Sigmoid colon (tissue), 7 donors: ENCODE measurements around the gene CCDC69. TPM values are rescaled to one million over a fixed set of nuclear protein-coding genes. Genes with fewer than 3 reads are reported as not detected.
A peak's percentile ranks its signal among the peaks of the same experiment; 100 is the strongest.

ENCODE experiments used
- DNase-seq: peaks from one replicate; pipeline ENCODE4 v3.0.0-alpha.2; 2019
- H3K27ac ChIP-seq, 4 donors: fragments of 200-600 bp; sonication (generic); one replicate each; pipeline ENCODE4 v1.5.1; 2016 to 2019; ENCODE audit warnings: mild to moderate bottlenecking in 1 of 4
- H3K27me3 ChIP-seq, 3 donors: fragments of 200-600 bp; sonication (generic); one replicate each; pipeline ENCODE4 v1.5.1; 2019; ENCODE audit warnings: mild to moderate bottlenecking in 1 of 3
- H3K36me3 ChIP-seq, 4 donors: fragments of 200-600 bp; sonication (generic); one replicate each; pipeline ENCODE4 v1.5.1; 2016 to 2019
- H3K4me1 ChIP-seq, 4 donors: fragments of 200-600 bp; sonication (generic); one replicate each; pipeline ENCODE4 v1.5.1; 2017 to 2019
- H3K4me3 ChIP-seq, 4 donors: fragments of 200-600 bp; sonication (generic); one replicate each; pipeline ENCODE4 v1.5.1; 2017 to 2019; ENCODE audit warnings: mild to moderate bottlenecking in 2 of 4, moderate library complexity in 1 of 4
- H3K9me3 ChIP-seq, 4 donors: fragments of 200-600 bp in 3 of 4; sonication (generic) in 3 of 4; one replicate each; pipeline versions ENCODE4 v1.5.1 to v1.6.1; 2013 to 2019
- CTCF ChIP-seq, 4 experiments: fragments of 450-650 bp in 3 of 4; fragments of 200-600 bp in 1 of 4; IDR thresholded peaks; one replicate each; pipeline ENCODE4 v1.5.1; 2016 to 2019; ENCODE audit warnings: antibody characterized with exemption in 4 of 4, mild to moderate bottlenecking in 3 of 4, moderate library complexity in 2 of 4
- EP300 ChIP-seq, 4 donors: sonication (generic); formaldehyde crosslinking; IDR thresholded peaks; one replicate each; pipeline ENCODE4 v1.6.1; 2017; ENCODE audit warnings: antibody characterized with exemption in 4 of 4
- POLR2A ChIP-seq, 2 donors: fragments of 450-650 bp; IDR thresholded peaks; one replicate each; pipeline ENCODE4 v1.6.1; 2016; ENCODE audit warnings: antibody characterized with exemption in 2 of 2, mild to moderate bottlenecking in 2 of 2, moderate library complexity in 2 of 2
- POLR2AphosphoS5 ChIP-seq, 4 donors: sonication (generic); formaldehyde crosslinking; IDR thresholded peaks; one replicate each; pipeline ENCODE4 v1.6.1; 2017; ENCODE audit warnings: antibody characterized with exemption in 4 of 4
- WGBS, 2 donors: extraction: QIAGEN DNeasy Blood & Tissue Kit; methylation state at CpG; one replicate each; pipeline ENCODE4 v1.1.7; 2013; 5-methylcytosine and 5-hydroxymethylcytosine counted together
- intact Hi-C: fragments of 100-400 bp; cut with DNase I; formaldehyde crosslinking; loops from one replicate; pipeline ENCODE4 v1.15.1; 2023
- polyA plus RNA-seq, 3 donors: library from polyadenylated mRNA; stranded (reverse); fragments of 200-250 nt; gene quantifications; one replicate each; pipeline ENCODE4 v1.2.3, GENCODE V29; 2013
- total RNA-seq, 4 donors: library from RNA; depleted of rRNA; stranded (reverse); fragments of >200 nt; gene quantifications; one replicate each; pipeline ENCODE4 v1.1.0, GENCODE V29; 2016
- donor health status: healthy with polysubstance abuse.
- donor health status: Bipolar disorder and iron deficiency.
- donor health status: healthy.

Gene CCDC69
- total and polyA plus RNA-seq, 7 donors = 6.0 to 342 (median 199) TPM

GRCh38 chr5:151146061-151146460, 77.8 kb downstream of the CCDC69 start:
- Histone ChIP-seq H3K27ac (no peak overlapping the region), H3K9me3 (no peaks in the 10 kb centered on the region), H3K4me1 (peaks cover 4 to 99% (median 95%) of the 10 kb centered on the region in 4 donors), H3K27me3 (no peaks in the 10 kb centered on the region), H3K36me3 (peaks cover 0 to 31% (median 19%) of the 10 kb centered on the region in 4 donors), H3K4me3 (no peak overlapping the region)
- intact Hi-C loops = no loop called here
- DNase-seq = no peak
- TF ChIP-seq CTCF (IDR thresholded peaks at IDR 0.05) (no peak), POLR2A (IDR thresholded peaks at IDR 0.05) (no peak), POLR2AphosphoS5 (IDR thresholded peaks at IDR 0.05) (no peak)

GRCh38 chr5:151144922-151145321, 79.0 kb downstream of the CCDC69 start:
- no peak for DNase-seq
- peaks cover 0 to 98% (median 92%) of the 10 kb centered on the region in 4 donors for H3K4me1 ChIP-seq
- no peaks in the 10 kb centered on the region for H3K9me3 ChIP-seq
- WGBS, 2 donors = 77% methylated on average over 7 of the region's 7 CpGs
- H3K36me3 ChIP-seq = peaks cover 0 to 34% (median 23%) of the 10 kb centered on the region in 4 donors
- no peak overlapping the region for H3K4me3 ChIP-seq
- no peak overlapping the region for H3K27ac ChIP-seq
- no peak for TF ChIP-seq EP300 (IDR thresholded peaks at IDR 0.05)
- TF ChIP-seq CTCF (IDR thresholded peaks at IDR 0.05) = no peak
- no peak for TF ChIP-seq POLR2AphosphoS5 (IDR thresholded peaks at IDR 0.05)
- TF ChIP-seq POLR2A (IDR thresholded peaks at IDR 0.05) = no peak
- no peaks in the 10 kb centered on the region for H3K27me3 ChIP-seq
- intact Hi-C loops = no loop called here

GRCh38 chr5:151144275-151144674, 79.6 kb downstream of the CCDC69 start:
- Histone ChIP-seq H3K36me3 (peaks cover 5 to 40% (median 28%) of the 10 kb centered on the region in 4 donors), H3K27me3 (no peaks in the 10 kb centered on the region), H3K4me3 (no peak overlapping the region), H3K4me1 (peaks cover 0 to 92% (median 85%) of the 10 kb centered on the region in 4 donors), H3K27ac (no peak overlapping the region), H3K9me3 (no peaks in the 10 kb centered on the region)
- intact Hi-C loops = no loop called here
- 69 to 92% methylated on average over 6 of the region's 6 CpGs for WGBS, 2 donors
- TF ChIP-seq EP300 (IDR thresholded peaks at IDR 0.05) (no peak), POLR2AphosphoS5 (IDR thresholded peaks at IDR 0.05) (no peak), POLR2A (IDR thresholded peaks at IDR 0.05) (no peak)
- DNase-seq = no peak

- H3K27ac ChIP-seq = peak overlapping the region in 1 of 4 donors; percentile 83
- intact Hi-C loops = no loop called here
- H3K4me1 ChIP-seq = peaks cover 0 to 85% (median 79%) of the 10 kb centered on the region in 4 donors
- no peak overlapping the region for H3K4me3 ChIP-seq
- 77 to 92% methylated on average over 7 of the region's 7 CpGs for WGBS, 2 donors
- no peaks in the 10 kb centered on the region for H3K27me3 ChIP-seq
- peaks cover 11 to 46% (median 31%) of the 10 kb centered on the region in 4 donors for H3K36me3 ChIP-seq
- H3K9me3 ChIP-seq = no peaks in the 10 kb centered on the region
- TF ChIP-seq CTCF (IDR thresholded peaks at IDR 0.05) (no peak), POLR2A (IDR thresholded peaks at IDR 0.05) (no peak), EP300 (IDR thresholded peaks at IDR 0.05) (no peak), POLR2AphosphoS5 (IDR thresholded peaks at IDR 0.05) (no peak)
- DNase-seq = no peak
These were observed 80.2 kb downstream of the CCDC69 start for GRCh38 chr5:151143645-151144044.

- TF ChIP-seq CTCF (IDR thresholded peaks at IDR 0.05) (no peak), POLR2AphosphoS5 (IDR thresholded peaks at IDR 0.05) (no peak), EP300 (IDR thresholded peaks at IDR 0.05) (no peak), POLR2A (IDR thresholded peaks at IDR 0.05) (no peak)
- intact Hi-C loops = no loop called here
- Histone ChIP-seq H3K36me3 (peaks cover 18 to 53% (median 35%) of the 10 kb centered on the region in 4 donors), H3K4me1 (peaks cover 0 to 78% (median 72%) of the 10 kb centered on the region in 4 donors), H3K4me3 (no peak overlapping the region), H3K27ac (peak overlapping the region; percentile 34 to 83 (median 66)), H3K27me3 (no peaks in the 10 kb centered on the region), H3K9me3 (no peaks in the 10 kb centered on the region)
- 87 to 88% methylated on average over 1 of the region's 1 CpG for WGBS, 2 donors
- no peak for DNase-seq
These were observed 81.0 kb downstream of the CCDC69 start for GRCh38 chr5:151142933-151143332.
